ENCODE data around the gene CNBP. TPM values are rescaled to one million over a fixed set of nuclear protein-coding genes. Genes with fewer than 3 reads are reported as not detected.
A peak's percentile ranks its signal among the peaks of the same experiment; 100 is the strongest.

Gene CNBP
- total RNA-seq, 1 donor from 2014 or later, result 314 TPM

DNA sequence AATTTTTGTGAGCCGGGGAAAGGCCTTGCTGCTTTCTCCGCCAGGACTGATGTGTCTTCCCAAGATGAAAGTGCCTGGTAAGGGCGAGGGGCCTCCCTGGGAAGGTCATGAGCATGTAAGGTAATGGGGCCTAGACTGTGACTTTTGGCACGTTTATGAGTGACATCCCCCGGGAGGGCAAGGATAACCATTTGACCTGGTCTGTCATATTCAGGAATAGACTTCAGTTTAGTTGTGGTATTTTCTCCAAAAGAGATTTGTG is 631 bp upstream of the CNBP start:
- H3K27me3 ChIP-seq, result no peaks in the 10 kb centered on the region
- intact Hi-C loops (cut with DNase I), result no loop called here
- H3K36me3 ChIP-seq, result peaks cover 12% of the 10 kb centered on the region
- TF ChIP-seq, protein P1, sequence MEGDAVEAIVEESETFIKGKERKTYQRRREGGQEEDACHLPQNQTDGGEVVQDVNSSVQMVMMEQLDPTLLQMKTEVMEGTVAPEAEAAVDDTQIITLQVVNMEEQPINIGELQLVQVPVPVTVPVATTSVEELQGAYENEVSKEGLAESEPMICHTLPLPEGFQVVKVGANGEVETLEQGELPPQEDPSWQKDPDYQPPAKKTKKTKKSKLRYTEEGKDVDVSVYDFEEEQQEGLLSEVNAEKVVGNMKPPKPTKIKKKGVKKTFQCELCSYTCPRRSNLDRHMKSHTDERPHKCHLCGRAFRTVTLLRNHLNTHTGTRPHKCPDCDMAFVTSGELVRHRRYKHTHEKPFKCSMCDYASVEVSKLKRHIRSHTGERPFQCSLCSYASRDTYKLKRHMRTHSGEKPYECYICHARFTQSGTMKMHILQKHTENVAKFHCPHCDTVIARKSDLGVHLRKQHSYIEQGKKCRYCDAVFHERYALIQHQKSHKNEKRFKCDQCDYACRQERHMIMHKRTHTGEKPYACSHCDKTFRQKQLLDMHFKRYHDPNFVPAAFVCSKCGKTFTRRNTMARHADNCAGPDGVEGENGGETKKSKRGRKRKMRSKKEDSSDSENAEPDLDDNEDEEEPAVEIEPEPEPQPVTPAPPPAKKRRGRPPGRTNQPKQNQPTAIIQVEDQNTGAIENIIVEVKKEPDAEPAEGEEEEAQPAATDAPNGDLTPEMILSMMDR (IDR thresholded peaks at IDR 0.05), result no peak
- no peak for DNase-seq
- peak overlapping the region; percentile 100 for H3K27ac ChIP-seq
- H3K9me3 ChIP-seq, result no peaks in the 10 kb centered on the region
- peak overlapping the region; percentile 97 for H3K4me3 ChIP-seq
- ATAC-seq, result peak; percentile 3
- H3K4me1 ChIP-seq, result peaks cover 47% of the 10 kb centered on the region

DNA sequence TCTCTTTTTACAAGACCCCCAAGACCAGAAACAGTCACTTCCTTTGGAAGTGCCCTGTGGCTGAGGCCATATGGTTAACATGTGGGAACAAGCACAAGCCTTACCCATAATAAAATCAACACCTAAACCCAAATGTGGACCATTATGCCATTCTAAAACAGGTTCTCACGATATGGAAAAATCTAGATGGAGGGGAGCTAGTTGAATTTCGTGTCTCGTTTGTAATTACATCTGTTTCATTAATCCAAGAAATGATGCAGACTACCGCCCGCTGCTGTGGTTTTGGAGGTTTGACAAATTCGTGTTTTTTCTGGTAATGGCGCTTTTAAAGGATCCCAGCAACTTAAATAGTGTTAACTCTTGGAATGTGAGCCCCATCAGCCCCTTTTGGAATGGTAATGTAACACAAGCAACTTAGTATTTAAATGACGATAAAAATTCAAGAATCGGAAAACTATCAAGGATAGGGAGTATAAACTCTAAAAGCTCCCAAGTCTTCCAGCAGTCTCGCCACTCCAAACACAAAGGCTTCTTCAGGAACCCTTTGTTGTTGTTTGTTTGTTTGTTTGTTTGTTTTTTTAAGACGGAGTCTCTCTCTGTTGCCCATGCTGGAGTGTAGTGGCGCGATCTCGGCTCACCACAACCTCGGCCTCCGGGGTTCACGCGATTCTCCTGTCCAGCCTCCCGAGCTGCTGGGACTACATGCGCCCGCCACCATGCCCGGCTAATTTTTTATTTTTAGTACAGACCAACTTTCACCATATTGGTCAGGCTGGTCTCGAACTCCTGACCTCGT is 1.1 kb downstream of the CNBP start:
- peaks cover 64% of the 10 kb centered on the region for H3K4me1 ChIP-seq
- H3K27ac ChIP-seq, result peak overlapping the region; percentile 100
- TF ChIP-seq, protein P1 (IDR thresholded peaks at IDR 0.05), result no peak
- H3K4me3 ChIP-seq, result peak overlapping the region; percentile 97
- intact Hi-C loops (cut with DNase I), result no loop called here
- peaks cover 28% of the 10 kb centered on the region for H3K36me3 ChIP-seq
- DNase-seq (no peak), ATAC-seq (no peak)
- H3K9me3 ChIP-seq, result no peaks in the 10 kb centered on the region
- no peaks in the 10 kb centered on the region for H3K27me3 ChIP-seq

DNA sequence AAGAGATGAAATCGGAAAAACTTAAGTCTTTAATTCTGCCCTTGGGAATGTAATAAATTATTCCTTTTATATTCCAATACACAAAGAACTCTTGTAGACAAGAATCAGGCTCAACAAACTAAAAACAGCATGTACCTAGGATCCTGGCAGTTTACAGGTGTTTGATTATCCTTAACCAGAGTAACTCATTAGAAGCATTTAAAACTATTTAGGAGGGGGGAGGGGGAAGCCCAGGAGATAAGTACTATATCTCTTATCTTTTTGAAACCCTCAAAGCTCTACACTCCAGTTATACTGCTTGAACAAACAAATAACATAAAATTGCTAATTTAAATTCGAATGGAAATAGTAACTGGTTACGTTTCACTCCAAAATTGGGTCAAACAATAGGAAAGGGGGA is 1.9 kb downstream of the CNBP start:
- Histone ChIP-seq H3K27ac (peak overlapping the region; percentile 100), H3K27me3 (no peaks in the 10 kb centered on the region), H3K9me3 (no peaks in the 10 kb centered on the region), H3K36me3 (peaks cover 35% of the 10 kb centered on the region), H3K4me3 (peak overlapping the region; percentile 97), H3K4me1 (peaks cover 71% of the 10 kb centered on the region)
- no peak for ATAC-seq
- TF ChIP-seq, protein P1 (IDR thresholded peaks at IDR 0.05), result no peak
- no peak for DNase-seq
- intact Hi-C loops (cut with DNase I), result no loop called here

DNA sequence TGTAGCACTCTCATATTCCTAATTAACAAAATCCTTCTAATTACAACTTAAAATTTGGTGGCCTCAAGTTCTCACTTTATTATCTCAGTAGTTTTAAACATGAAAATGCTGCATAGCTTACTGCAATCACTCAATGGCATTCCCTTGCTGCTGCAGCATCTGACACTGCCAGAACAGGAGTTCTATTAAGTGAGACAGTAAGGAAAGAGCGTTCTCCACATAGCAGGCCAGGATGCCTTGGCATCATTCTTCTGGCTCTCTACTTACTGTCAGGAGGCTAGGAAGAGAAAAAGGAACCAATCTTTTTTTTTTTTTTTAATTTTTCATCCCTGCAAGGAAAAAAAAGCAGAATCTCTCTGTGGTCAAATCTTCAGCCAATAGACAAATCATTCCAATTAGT is 3.2 kb downstream of the CNBP start:
- Histone ChIP-seq H3K9me3 (no peaks in the 10 kb centered on the region), H3K36me3 (peaks cover 43% of the 10 kb centered on the region), H3K27ac (peak overlapping the region; percentile 100), H3K4me1 (peaks cover 78% of the 10 kb centered on the region), H3K4me3 (peak overlapping the region; percentile 97), H3K27me3 (no peaks in the 10 kb centered on the region)
- TF ChIP-seq, protein P1 (IDR thresholded peaks at IDR 0.05), result no peak
- intact Hi-C loops (cut with DNase I), result no loop called here
- ATAC-seq, result no peak
- DNase-seq, result no peak

DNA sequence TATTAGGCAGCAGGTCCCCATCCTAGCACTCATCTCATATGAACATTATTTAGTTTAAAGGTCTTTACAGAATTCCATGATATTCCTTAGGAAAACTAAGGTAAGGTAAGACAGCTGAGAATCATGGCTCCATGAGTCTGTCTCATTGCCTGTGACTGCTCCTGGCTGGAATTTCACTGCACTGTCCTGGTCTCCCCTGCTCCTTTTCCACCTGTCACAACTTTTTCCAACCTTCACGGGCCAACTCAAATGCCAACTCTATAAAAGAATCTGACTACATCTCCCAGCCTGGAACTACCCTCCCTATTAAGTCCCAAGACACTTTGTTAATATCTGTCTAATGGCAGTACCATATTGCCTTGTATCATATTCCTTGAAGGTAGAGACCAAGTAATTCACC is 7.6 kb downstream of the CNBP start:
- no peak for DNase-seq
- H3K4me3 ChIP-seq, result no peak overlapping the region
- no peaks in the 10 kb centered on the region for H3K9me3 ChIP-seq
- ATAC-seq, result no peak
- TF ChIP-seq, protein P1 (IDR thresholded peaks at IDR 0.05), result no peak
- H3K27me3 ChIP-seq, result no peaks in the 10 kb centered on the region
- intact Hi-C loops (cut with DNase I), result no loop called here
- peaks cover 56% of the 10 kb centered on the region for H3K36me3 ChIP-seq
- peaks cover 92% of the 10 kb centered on the region for H3K4me1 ChIP-seq
- no peak overlapping the region for H3K27ac ChIP-seq

DNA sequence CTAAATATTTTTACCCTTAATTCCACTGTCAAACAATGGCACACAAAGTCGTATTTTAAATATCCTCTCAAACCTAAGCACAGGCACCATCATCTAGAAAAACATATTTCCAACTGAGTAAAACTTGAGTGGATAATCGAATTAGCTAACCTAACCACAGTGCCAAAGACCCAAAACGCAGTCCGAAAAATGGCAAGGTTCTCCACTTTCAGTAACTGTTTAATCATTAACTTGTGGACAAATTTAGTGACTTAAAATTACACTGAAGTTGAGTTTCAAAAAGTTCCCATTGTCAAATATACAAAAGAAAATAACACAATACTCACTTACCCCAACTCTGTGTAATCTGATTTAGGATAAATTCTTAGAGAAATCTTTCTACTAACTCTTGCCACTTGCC is 10.0 kb downstream of the CNBP start:
- Histone ChIP-seq H3K4me3 (no peak overlapping the region), H3K27ac (no peak overlapping the region), H3K4me1 (peaks cover 69% of the 10 kb centered on the region), H3K9me3 (no peaks in the 10 kb centered on the region), H3K27me3 (no peaks in the 10 kb centered on the region), H3K36me3 (peaks cover 59% of the 10 kb centered on the region)
- intact Hi-C loops (cut with DNase I), result no loop called here
- ATAC-seq (no peak), DNase-seq (no peak)
- TF ChIP-seq, protein P1 (IDR thresholded peaks at IDR 0.05), result no peak

All from upper lobe of right lung (tissue), 1 donor.